Upper lobe of right lung (tissue), 1 donor: ENCODE data around the gene ZNF747. TPM values are rescaled to one million over a fixed set of nuclear protein-coding genes. Genes with fewer than 3 reads are reported as not detected.

Experiments used
- ATAC-seq: fragments of 200-7000 bp; cut with Tn5 transposase; one replicate; pipeline ENCODE4 v1.9.1; 2020; ENCODE audit warnings: mild to moderate bottlenecking, moderate library complexity
- DNase-seq: peaks from one replicate; pipeline ENCODE4 v3.0.0-alpha.2; 2020
- H3K27ac ChIP-seq: fragments of 200-600 bp; one replicate; pipeline ENCODE4 v1.8.0; 2022
- H3K27me3 ChIP-seq: fragments of 200-600 bp; one replicate; pipeline ENCODE4 v1.8.0; 2022; ENCODE audit warnings: mild to moderate bottlenecking
- H3K36me3 ChIP-seq: fragments of 200-600 bp; one replicate; pipeline ENCODE4 v1.8.0; 2022
- H3K4me1 ChIP-seq: fragments of 200-600 bp; one replicate; pipeline ENCODE4 v1.8.0; 2022
- H3K4me3 ChIP-seq: fragments of 200-600 bp; one replicate; pipeline ENCODE4 v1.8.0; 2022; ENCODE audit warnings: mild to moderate bottlenecking
- H3K9me3 ChIP-seq: fragments of 200-600 bp; one replicate; pipeline ENCODE4 v1.8.0; 2022
- intact Hi-C: fragments of 100-400 bp; cut with DNase I; formaldehyde crosslinking; loops from one replicate; pipeline ENCODE4 v1.11.0; 2022
- total RNA-seq: library from RNA; stranded (reverse); fragmentation: NEBNext Ultra II Directional; extraction: Animal tissue kit (Norgen Biotek cat#: 25700); gene quantifications from one replicate; pipeline ENCODE4 v1.2.1, GENCODE V29; 2021
- TF ChIP-seq, protein P1 (sequence below): fragments of 200-600 bp; IDR thresholded peaks from one replicate; pipeline ENCODE4 v1.8.0; 2022; ENCODE audit warnings: antibody characterized with exemption
- donor health status: DM: no; HTN: yes; CAD: no; lungs with severe emphysema.

Gene ZNF747
- total RNA-seq, 1 donor from 2014 or later, result 11.5 TPM

DNA sequence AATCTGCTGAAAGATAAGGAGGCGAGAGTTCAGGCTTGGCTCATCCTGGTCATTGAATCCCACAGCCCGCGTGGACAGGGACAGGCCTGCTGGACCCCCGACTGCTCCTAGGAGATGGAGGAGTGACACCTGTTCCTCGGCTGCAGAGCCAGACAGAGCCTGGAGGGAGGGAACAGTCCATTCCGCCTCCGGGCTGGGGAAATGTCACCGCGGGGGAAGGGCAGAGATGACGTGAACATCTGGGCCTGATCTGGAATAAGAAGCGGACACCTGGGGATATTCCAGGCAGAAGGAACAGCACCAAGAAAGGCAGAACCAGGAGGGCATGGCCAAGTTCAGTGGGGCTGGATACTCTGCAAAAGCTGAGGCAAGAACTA lies 1.5 kb downstream of the ZNF747 start:
- ATAC-seq (no peak), DNase-seq (peak; percentile 63)
- H3K27me3 ChIP-seq, result no peaks in the 10 kb centered on the region
- intact Hi-C loops, result no loop called here
- no peaks in the 10 kb centered on the region for H3K9me3 ChIP-seq
- H3K4me3 ChIP-seq, result no peak overlapping the region
- peaks cover 18% of the 10 kb centered on the region for H3K36me3 ChIP-seq
- no peak overlapping the region for H3K27ac ChIP-seq
- H3K4me1 ChIP-seq, result peaks cover 23% of the 10 kb centered on the region
- TF ChIP-seq, protein P1, sequence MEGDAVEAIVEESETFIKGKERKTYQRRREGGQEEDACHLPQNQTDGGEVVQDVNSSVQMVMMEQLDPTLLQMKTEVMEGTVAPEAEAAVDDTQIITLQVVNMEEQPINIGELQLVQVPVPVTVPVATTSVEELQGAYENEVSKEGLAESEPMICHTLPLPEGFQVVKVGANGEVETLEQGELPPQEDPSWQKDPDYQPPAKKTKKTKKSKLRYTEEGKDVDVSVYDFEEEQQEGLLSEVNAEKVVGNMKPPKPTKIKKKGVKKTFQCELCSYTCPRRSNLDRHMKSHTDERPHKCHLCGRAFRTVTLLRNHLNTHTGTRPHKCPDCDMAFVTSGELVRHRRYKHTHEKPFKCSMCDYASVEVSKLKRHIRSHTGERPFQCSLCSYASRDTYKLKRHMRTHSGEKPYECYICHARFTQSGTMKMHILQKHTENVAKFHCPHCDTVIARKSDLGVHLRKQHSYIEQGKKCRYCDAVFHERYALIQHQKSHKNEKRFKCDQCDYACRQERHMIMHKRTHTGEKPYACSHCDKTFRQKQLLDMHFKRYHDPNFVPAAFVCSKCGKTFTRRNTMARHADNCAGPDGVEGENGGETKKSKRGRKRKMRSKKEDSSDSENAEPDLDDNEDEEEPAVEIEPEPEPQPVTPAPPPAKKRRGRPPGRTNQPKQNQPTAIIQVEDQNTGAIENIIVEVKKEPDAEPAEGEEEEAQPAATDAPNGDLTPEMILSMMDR, result no peak

DNA sequence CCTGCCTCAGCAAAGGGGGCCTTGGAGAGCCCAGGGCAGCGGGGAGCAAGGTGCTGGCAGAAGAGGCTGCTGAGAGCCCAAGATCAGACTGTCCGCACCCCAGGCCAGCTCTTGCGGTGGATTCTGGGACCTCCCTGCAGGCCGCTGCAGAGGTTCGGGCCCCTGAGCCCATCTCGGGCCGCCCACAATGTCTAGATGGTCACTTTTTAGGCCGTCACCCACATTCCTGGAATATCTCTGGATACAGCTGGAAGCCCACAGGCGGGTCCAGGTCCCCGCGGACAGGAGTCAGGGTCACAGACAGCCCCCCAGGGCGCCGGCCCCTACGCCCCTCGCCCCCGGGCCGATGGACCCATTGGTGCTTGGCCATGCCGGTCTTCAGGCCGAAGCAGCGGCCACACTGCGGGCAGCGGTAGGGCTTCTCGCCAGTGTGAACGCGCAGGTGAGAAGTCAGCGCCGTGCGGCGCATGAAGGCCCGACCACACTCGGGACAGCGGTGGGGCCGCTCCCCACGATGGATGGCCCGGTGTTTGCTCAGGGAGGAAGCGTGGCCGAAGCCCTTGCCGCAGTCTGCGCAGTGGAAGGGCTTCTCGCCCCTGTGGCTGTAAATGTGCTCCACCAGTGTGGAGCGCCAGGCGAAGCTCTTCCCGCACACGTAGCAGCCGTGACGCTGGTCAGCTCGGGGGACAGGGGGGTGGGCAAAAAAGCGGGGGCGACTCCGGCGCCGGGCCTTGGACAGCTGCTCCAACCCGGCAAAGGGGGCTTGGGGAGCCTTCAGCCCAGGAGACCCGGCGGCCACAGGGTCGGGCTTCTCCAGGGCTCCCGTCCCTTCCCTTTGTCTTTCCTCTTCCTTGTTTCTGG lies 2.1 kb downstream of the ZNF747 start:
- TF ChIP-seq, protein P1, result no peak
- H3K36me3 ChIP-seq, result peaks cover 18% of the 10 kb centered on the region
- intact Hi-C loops, result no loop called here
- no peaks in the 10 kb centered on the region for H3K27me3 ChIP-seq
- no peaks in the 10 kb centered on the region for H3K9me3 ChIP-seq
- H3K4me3 ChIP-seq, result no peak overlapping the region
- no peak for DNase-seq
- ATAC-seq, result no peak
- H3K4me1 ChIP-seq, result peaks cover 29% of the 10 kb centered on the region
- no peak overlapping the region for H3K27ac ChIP-seq

DNA sequence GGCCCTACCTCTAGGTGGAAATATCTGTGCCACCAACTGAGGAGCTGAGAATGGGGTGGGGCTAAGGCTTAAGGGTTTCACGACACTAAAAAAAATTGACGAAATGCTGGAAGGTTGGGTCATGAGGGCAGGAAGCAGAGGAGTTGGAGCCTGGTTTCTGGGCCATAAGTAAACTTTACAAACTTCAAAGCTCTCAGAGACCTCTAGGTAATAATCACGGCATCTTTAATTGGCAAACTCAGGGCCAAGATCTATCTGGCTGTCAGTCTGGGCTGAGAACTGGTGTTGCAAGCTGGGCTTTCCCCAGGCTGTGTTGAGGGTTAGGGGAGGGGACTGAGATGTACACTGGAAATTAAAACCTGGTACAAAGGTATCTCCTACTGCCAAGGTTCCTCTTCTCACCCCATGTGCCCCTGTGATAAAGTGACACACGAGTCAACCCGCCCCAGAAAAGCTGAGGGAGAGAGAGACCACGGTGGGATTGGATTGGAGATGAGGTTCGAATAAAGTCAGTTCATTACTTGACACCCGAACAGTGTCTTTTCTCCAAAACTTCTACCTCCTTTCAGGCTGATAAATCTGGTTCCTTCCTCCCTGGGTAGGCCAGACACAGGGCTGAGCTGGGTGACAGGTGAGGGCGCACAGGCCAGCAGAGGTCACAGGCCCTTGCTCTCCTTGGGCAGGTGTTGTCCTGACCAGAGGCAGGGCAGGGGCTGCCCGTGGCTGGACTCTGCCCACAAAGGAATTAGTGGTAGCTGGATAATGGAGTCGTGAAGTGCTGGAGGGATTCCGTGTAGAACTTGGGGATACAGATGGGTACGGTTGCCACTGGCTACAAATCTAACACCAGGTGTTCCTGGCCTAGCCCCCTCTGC lies 4.3 kb downstream of the ZNF747 start:
- TF ChIP-seq, protein P1, result no peak
- H3K4me3 ChIP-seq, result no peak overlapping the region
- H3K27ac ChIP-seq, result peak overlapping the region; percentile 24
- no peak for DNase-seq
- H3K36me3 ChIP-seq, result peaks cover 18% of the 10 kb centered on the region
- intact Hi-C loops, result no loop called here
- ATAC-seq, result no peak
- H3K27me3 ChIP-seq, result no peaks in the 10 kb centered on the region
- H3K4me1 ChIP-seq, result peaks cover 28% of the 10 kb centered on the region
- no peaks in the 10 kb centered on the region for H3K9me3 ChIP-seq

DNA sequence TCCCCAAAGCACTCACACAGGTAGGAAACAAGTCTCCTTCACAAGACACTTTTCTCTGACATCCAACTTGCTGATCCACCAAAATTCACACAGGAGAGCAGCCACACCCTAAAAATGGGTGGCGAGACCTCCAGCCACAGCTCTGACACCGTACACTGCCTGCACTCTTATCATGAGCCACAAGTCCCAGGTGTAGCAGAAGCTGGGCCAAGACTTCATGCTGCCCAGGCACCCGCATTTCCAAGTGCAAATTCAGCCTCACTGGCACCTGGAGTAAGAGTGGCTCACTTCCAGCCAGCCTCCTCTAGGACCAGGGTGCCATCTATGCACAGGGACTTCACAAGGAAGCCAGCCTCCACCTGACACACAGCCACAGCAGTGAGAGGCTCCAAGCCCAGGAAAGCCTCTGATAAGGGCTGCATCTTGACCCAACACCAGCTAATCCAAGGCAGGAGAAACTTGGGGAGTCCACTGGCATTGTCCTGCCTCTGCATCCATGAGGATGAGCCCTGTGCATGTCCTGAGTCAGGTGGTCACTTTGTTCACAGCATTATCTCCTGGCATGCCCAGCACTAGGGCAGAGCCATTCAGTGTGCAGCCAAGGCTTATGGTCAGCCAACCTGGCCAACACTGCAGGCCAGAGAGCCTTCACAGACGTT lies 5.7 kb downstream of the ZNF747 start:
- no peaks in the 10 kb centered on the region for H3K27me3 ChIP-seq
- H3K4me1 ChIP-seq, result peaks cover 28% of the 10 kb centered on the region
- intact Hi-C loops, result no loop called here
- no peaks in the 10 kb centered on the region for H3K9me3 ChIP-seq
- peaks cover 18% of the 10 kb centered on the region for H3K36me3 ChIP-seq
- H3K4me3 ChIP-seq, result no peak overlapping the region
- no peak for ATAC-seq
- H3K27ac ChIP-seq, result peak overlapping the region; percentile 99
- TF ChIP-seq, protein P1, result no peak
- DNase-seq, result no peak

DNA sequence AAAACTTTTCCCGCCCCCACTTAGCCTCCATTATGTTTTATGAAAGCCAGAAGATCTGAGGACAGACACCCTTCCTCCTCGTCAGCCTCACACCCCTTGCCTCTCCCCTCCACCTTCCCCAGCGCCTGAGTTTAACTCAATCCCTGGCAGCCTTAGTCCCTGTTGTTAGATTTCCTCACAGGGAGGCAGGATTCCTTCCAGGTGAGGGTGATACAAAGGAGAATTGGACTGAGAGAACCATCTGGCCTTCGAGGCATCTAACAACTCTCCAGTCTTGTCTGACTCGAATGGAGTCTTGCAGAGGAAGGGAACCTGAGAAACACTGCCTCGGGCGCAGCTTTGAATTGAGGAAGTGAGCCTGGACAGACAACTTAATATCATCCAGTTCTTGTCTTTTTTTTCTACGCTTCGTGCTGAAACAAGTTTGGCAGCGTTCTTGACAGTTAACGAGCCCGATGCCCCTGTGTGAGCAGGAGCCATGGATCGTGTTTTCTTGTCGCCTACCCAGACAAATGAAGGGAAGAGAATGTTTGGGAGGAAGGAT lies 7.0 kb downstream of the ZNF747 start:
- peaks cover 18% of the 10 kb centered on the region for H3K36me3 ChIP-seq
- H3K4me1 ChIP-seq, result peaks cover 22% of the 10 kb centered on the region
- intact Hi-C loops, result no loop called here
- ATAC-seq, result no peak
- peak overlapping the region; percentile 99 for H3K27ac ChIP-seq
- TF ChIP-seq, protein P1, result no peak
- DNase-seq, result no peak
- no peaks in the 10 kb centered on the region for H3K27me3 ChIP-seq
- no peaks in the 10 kb centered on the region for H3K9me3 ChIP-seq
- H3K4me3 ChIP-seq, result peak overlapping the region; percentile 88
